ENCODE measurements around the gene SLC4A9. TPM values are rescaled to one million over a fixed set of nuclear protein-coding genes. Genes with fewer than 3 reads are reported as not detected.
"Not testable (repeated sequence)": the region's sequence is repeated elsewhere in the genome, so short reads cannot be mapped to it uniquely, and the experiment has no call there.

Gene SLC4A9
- total RNA-seq, 2 donors from 2014 or later = 0.07 to 0.56 TPM

DNA sequence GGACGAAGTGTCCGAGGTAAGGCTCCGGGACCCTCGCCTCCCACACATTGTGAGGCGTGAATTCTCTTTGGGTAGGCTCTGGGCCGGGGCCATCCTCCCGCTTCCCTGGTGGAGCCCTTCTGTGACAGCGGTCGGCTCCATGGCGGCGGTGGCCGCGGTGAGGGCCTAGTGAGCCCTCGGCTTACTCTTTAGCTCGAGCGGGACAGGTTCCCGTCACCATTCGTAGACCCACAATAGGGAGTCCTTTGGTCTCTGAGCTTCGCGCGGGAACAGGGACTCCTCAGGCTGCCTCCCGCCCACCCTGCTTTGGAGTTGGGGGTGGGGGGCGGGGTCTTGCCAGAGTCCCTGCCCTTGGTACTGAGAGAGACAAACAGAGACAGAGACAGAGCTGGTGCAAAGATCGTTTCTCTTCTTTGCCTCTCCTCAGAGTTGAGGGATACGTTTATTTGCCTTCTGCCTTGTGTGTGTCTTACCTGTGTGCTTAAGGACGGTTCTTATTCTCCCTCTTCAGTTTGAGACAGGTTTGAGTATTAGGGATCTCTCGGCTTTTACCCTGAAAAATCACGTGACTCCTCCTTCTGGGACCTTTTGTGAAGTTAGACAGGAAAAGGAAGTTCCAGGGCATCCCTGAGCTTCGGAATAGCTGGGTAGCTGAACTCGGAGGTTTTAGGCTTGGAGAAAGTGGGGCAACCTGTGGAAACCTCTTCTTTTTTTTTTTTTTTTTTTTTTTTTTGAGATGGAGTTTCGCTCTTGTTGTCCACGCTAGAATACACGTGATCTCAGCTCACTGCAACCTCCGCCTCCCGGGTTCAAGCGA, 42.5 kb downstream of the SLC4A9 start:
- Mint-ChIP-seq H3K27me3 (ENCODE audit: low read depth) (no peaks in the 10 kb centered on the region), H3K27ac (peak overlapping the region; percentile 91), H3K4me3 (no peak overlapping the region), H3K36me3 (ENCODE audit: insufficient read depth in 2 of 2) (peaks cover 2 to 8% of the 10 kb centered on the region in 2 donors), H3K4me1 (ENCODE audit: low read depth) (peaks cover 43% of the 10 kb centered on the region), H3K9me3 (no peaks in the 10 kb centered on the region)
- DNase-seq (peak; percentile 61 to 68), ATAC-seq (replicated peaks in 1 of 2) (peak; percentile 3)

DNA sequence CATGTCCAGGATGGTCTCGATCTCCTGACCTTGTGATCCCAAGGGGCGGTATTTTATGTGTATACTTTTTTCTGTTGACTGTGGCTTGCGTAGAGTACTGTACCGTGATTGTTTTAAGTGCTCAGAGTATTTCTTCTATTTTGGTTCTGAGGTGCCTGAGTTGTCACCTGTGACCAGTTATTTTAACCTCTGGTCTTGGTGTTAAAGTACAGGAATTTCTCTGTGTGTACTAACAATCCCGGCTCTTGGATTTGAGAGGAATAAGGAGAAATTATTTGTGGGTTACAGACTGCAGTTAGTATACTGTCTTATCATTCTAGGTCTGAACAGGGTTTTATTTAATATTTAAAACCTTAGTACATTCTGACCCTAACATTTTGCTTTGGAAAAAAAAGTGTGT, 43.6 kb downstream of the SLC4A9 start:
- no peak overlapping the region for H3K4me3 Mint-ChIP-seq
- no peak for DNase-seq
- no peaks in the 10 kb centered on the region for H3K9me3 Mint-ChIP-seq
- no peak for ATAC-seq (replicated peaks in 1 of 2)
- H3K36me3 Mint-ChIP-seq (ENCODE audit: insufficient read depth in 2 of 2) = peaks cover 2 to 8% of the 10 kb centered on the region in 2 donors
- H3K27me3 Mint-ChIP-seq (ENCODE audit: low read depth) = no peaks in the 10 kb centered on the region
- peak overlapping the region; percentile 91 for H3K27ac Mint-ChIP-seq
- H3K4me1 Mint-ChIP-seq (ENCODE audit: low read depth) = peaks cover 49% of the 10 kb centered on the region

DNA sequence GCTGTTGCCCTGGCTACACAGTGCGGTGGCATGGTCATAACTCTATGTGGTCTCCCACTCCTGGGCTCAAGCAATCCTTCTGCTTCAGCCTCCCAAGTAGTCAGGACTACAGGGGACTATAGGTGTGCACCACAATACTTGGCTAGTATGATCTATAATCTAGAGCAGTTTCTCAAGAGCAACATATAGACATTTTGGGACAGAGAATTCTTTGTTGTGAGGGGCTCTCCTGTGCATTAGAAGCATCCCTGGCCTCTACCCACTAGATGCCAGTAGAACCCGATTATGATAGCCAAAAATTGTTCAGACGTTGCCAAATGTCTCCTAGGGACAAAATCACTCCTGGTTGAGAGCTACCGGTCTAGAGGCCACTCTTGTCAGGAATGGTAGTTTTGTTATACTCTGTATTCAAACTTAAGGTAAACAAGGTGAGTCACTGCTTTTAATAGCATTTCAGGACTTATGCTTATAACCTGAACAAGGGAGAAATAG, 48.8 kb downstream of the SLC4A9 start:
- peak in 1 of 2 donors; percentile 27 for ATAC-seq (replicated peaks in 1 of 2)
- Mint-ChIP-seq H3K27ac (no peak overlapping the region), H3K9me3 (no peaks in the 10 kb centered on the region), H3K36me3 (ENCODE audit: insufficient read depth in 2 of 2) (peaks cover 3 to 7% of the 10 kb centered on the region in 2 donors), H3K4me3 (no peak overlapping the region), H3K4me1 (ENCODE audit: low read depth) (peaks cover 51% of the 10 kb centered on the region), H3K27me3 (ENCODE audit: low read depth) (no peaks in the 10 kb centered on the region)
- DNase-seq = no peak

DNA sequence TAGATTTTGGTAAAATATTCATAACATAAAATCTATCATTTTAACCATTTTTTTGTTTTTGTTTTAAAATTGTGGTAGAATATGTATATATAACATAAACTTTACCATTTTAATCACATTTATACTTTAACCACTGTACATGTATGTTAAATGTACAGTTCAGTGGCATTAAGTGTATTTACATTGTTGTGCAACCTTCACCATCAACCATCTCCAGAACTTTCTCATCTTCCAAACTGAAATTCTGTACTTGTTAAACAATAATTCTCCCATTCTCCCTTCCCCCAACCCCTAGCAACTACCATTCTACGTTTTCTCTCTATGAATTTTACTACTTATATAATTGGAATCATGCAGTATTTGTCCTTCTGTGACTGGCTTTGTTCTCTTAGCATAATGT, 53.2 kb downstream of the SLC4A9 start:
- peak overlapping the region; percentile 44 for H3K27ac Mint-ChIP-seq
- no peaks in the 10 kb centered on the region for H3K9me3 Mint-ChIP-seq
- no peak for ATAC-seq (replicated peaks in 1 of 2)
- peaks cover 33% of the 10 kb centered on the region for H3K4me1 Mint-ChIP-seq (ENCODE audit: low read depth)
- no peaks in the 10 kb centered on the region for H3K27me3 Mint-ChIP-seq (ENCODE audit: low read depth)
- DNase-seq = no peak
- no peak overlapping the region for H3K4me3 Mint-ChIP-seq
- peaks cover 3 to 8% of the 10 kb centered on the region in 2 donors for H3K36me3 Mint-ChIP-seq (ENCODE audit: insufficient read depth in 2 of 2)

DNA sequence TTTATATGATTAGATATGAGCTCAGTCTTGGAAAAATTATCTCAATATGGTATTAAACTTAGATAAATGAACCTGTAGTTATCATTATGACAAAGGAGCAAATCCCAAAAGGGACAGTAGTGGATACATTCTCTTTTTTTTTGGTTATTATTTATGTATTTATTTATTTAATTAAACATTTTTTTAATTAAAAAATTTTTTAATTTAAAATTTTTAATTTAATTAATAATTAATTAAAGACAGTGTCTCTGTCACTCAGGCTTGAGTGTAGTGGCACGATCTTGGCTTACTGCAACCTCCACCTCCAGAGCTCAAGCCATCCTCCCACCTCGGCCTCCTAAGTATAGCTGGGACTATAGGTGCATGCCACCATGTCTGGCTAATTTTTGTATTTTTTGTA, 57.2 kb downstream of the SLC4A9 start:
- ATAC-seq (replicated peaks in 1 of 2) (no peak), DNase-seq (no peak)
- no peak overlapping the region for H3K4me3 Mint-ChIP-seq
- no peaks in the 10 kb centered on the region for H3K9me3 Mint-ChIP-seq
- no peaks in the 10 kb centered on the region for H3K27me3 Mint-ChIP-seq (ENCODE audit: low read depth)
- no peak overlapping the region for H3K27ac Mint-ChIP-seq
- peaks cover 3 to 7% of the 10 kb centered on the region in 2 donors for H3K36me3 Mint-ChIP-seq (ENCODE audit: insufficient read depth in 2 of 2)
- H3K4me1 Mint-ChIP-seq (ENCODE audit: low read depth) = peaks cover 49% of the 10 kb centered on the region

DNA sequence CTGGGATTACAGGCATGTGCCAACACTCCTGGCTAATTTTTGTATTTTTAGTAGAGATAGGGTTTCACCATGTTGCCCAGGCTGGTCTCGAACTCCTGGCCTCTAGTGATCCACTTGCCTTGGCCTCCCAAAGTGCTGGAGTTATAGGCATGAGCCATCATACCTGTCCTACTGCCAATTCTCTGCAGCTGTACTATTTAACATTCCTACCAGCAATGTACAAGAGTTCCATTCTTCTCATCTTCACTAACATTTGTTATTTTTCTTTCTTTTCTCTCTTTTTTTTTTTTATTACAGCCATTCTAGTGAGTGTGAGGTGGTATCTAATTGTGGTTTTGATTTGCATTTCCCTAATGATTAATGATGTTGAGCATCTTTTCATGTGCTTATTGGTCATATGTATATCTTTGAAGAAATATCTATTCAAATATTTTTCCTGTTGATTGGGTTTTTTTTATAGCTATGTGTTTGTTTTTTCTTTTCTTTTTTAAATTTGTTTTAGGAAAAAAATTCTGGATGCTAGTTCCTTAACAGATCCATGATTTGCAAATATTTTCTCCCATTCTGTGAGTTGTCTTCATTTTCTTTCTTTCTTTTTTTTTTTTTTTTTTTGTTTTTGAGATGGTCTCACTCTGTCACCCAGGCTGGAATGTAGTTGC, 59.0 kb downstream of the SLC4A9 start:
- Mint-ChIP-seq H3K4me1 (ENCODE audit: low read depth) (peaks cover 41% of the 10 kb centered on the region), H3K36me3 (ENCODE audit: insufficient read depth in 2 of 2) (peaks cover 3 to 7% of the 10 kb centered on the region in 2 donors), H3K9me3 (no peaks in the 10 kb centered on the region), H3K27ac (peak overlapping the region; percentile 70), H3K4me3 (no peak overlapping the region), H3K27me3 (ENCODE audit: low read depth) (no peaks in the 10 kb centered on the region)
- ATAC-seq (replicated peaks in 1 of 2) (no peak), DNase-seq (no peak)

DNA sequence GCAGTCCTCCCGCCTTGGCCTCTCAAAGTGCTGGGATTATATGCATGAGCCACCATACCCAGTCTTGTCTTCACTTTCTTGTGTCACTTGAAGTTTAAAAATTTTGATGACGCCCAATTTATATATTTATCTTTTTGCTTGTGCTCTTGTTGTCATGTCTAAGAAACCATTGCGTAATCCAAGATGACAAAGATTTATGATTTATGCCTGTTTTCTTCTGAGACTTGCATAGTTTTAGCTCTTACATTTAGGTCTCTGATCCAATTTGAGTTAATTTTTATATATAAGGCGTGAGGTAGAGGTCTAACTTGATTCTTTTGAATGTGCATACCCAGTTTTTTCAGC, 60.2 kb downstream of the SLC4A9 start:
- Mint-ChIP-seq H3K4me1 (ENCODE audit: low read depth) (peaks cover 41% of the 10 kb centered on the region), H3K27ac (no peak overlapping the region)
- no peak for DNase-seq

DNA sequence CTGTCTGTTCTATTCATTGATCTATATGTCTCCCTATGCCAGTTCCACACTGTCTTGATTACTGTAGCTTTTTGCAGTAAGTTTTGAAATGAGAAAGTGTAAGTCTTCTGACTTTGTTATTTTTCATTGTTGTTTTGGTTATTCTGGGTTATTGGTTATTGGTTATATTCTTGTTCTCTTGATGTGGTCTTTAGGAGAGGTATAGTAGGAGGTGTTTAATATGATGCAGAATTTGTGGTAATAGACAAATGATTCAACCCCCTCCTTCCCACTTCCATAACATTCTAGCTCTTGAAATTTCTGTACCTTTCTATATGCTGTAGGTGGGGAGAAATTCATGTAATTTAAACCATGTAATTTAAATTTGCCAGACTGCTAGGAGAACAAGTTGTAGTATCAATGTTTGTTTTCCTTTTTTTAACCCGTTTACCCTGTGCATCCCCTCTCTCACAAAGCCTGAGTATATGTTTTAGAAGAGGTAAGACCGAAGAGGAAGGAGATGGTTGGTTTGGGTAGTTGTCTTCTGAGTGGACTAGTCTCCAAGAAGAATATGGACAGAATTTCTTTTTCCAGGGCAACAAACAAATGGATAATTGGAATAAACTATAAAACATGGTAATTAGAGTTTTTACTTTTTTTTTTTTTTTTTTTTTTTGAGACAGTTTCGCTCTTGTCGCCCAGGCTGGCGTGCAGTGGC, 60.8 kb downstream of the SLC4A9 start:
- peak overlapping the region in 1 of 2 donors; percentile 36 for H3K4me3 Mint-ChIP-seq
- DNase-seq (no peak), ATAC-seq (replicated peaks in 1 of 2) (peak; percentile 67 to 68)
- no peaks in the 10 kb centered on the region for H3K9me3 Mint-ChIP-seq
- peak overlapping the region; percentile 11 for H3K27ac Mint-ChIP-seq
- no peaks in the 10 kb centered on the region for H3K27me3 Mint-ChIP-seq (ENCODE audit: low read depth)
- H3K36me3 Mint-ChIP-seq (ENCODE audit: insufficient read depth in 2 of 2) = peaks cover 3 to 7% of the 10 kb centered on the region in 2 donors
- peaks cover 40% of the 10 kb centered on the region for H3K4me1 Mint-ChIP-seq (ENCODE audit: low read depth)

More for the DNA sequence above, 60.2 kb downstream of the SLC4A9 start:
- no peak for ATAC-seq (replicated peaks in 1 of 2)
- Mint-ChIP-seq H3K36me3 (ENCODE audit: insufficient read depth in 2 of 2) (peaks cover 3 to 7% of the 10 kb centered on the region in 2 donors), H3K27me3 (ENCODE audit: low read depth) (no peaks in the 10 kb centered on the region), H3K4me3 (peak overlapping the region in 1 of 2 donors; percentile 36), H3K9me3 (no peaks in the 10 kb centered on the region)

DNA sequence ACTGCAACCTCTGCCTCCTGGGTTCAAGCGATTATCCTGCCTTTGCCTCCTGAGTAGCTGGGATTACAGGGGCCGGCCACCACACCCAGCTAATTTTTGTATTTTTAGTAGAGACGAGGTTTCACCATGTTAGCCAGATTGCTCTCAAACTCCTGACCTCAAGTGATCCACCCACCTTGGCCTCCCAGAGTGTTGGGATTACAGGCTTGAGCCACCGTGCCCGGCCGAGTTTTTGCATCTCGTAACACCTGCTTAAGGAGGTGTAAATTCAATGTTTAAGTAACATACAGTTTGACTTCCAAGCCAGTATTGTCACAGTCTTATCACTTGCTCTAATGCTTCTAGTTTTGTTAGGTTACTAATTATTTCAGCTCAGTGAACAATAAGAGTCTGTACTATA, 61.4 kb downstream of the SLC4A9 start:
- not testable (repeated sequence) for H3K36me3 Mint-ChIP-seq (ENCODE audit: insufficient read depth in 2 of 2); H3K9me3 Mint-ChIP-seq; H3K27ac Mint-ChIP-seq; H3K4me3 Mint-ChIP-seq; H3K27me3 Mint-ChIP-seq (ENCODE audit: low read depth); DNase-seq; ATAC-seq (replicated peaks in 1 of 2)
- H3K4me1 Mint-ChIP-seq (ENCODE audit: low read depth) = peaks cover 36% of the 10 kb centered on the region

DNA sequence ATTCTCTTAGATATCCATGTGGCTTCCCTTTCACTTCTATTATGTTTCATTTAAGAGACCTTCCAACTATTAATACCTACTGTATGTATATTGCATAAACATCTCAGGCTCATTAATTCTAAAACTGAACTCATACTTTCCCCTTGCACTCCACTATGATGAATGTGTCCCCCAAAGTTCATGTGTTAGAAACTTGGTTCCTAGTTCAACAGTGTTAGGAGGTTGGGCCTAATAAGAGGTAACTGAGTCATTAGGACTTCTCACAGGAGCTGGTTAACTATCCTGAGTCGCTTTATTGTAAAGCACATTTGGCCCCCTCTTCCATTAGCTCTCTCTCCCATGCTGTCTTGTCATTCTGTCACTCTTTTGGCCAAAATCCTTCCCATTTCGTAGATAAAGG, 63.6 kb downstream of the SLC4A9 start:
- no peaks in the 10 kb centered on the region for H3K27me3 Mint-ChIP-seq (ENCODE audit: low read depth)
- ATAC-seq (replicated peaks in 1 of 2) (no peak), DNase-seq (no peak)
- peaks cover 0 to 4% of the 10 kb centered on the region in 2 donors for H3K36me3 Mint-ChIP-seq (ENCODE audit: insufficient read depth in 2 of 2)
- H3K4me3 Mint-ChIP-seq = no peak overlapping the region
- H3K4me1 Mint-ChIP-seq (ENCODE audit: low read depth) = peaks cover 30% of the 10 kb centered on the region
- H3K9me3 Mint-ChIP-seq = no peaks in the 10 kb centered on the region
- no peak overlapping the region for H3K27ac Mint-ChIP-seq

DNA sequence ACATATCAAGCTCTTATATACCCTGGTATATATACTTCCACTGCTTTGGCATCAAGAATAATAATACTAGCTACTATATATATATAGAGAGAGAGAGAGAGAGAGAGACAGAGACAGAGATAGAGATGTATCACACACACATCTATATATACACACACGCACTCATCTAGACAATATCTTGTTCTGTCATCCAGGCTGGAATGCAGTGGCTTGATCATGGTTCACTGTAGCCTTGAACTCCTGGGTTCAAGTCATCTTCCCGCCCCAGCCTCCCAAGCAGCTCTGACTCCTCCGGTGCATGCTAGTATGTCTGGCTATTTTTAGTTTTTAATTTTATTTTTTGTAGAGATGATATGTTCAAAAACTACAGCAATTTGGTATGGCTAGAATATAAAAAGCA, 64.1 kb downstream of the SLC4A9 start:
- Mint-ChIP-seq H3K27ac (no peak overlapping the region), H3K4me3 (no peak overlapping the region), H3K36me3 (ENCODE audit: insufficient read depth in 2 of 2) (peaks cover 0 to 4% of the 10 kb centered on the region in 2 donors), H3K4me1 (ENCODE audit: low read depth) (peaks cover 26% of the 10 kb centered on the region), H3K9me3 (no peaks in the 10 kb centered on the region), H3K27me3 (ENCODE audit: low read depth) (no peaks in the 10 kb centered on the region)
- no peak for ATAC-seq (replicated peaks in 1 of 2)
- DNase-seq = no peak

Data from activated T-cell treated with anti-CD3 and anti-CD28 coated beads, Interleukin-2, amount 50 U/mL, for 72 hours (primary cell).